Measurements from ENCODE around the gene TBL1X.

Gene TBL1X

GRCh38 chrX:9593756-9594155 lies 128.9 kb downstream of the TBL1X start:
- no peak for DNase-seq

GRCh38 chrX:9595174-9595573 lies 130.3 kb downstream of the TBL1X start:
- DNase-seq, result peak; percentile 33

GRCh38 chrX:9596837-9597236 lies 132.0 kb downstream of the TBL1X start:
- DNase-seq, result no peak

- no peak for DNase-seq
These were observed 132.6 kb downstream of the TBL1X start for GRCh38 chrX:9597361-9598035.

GRCh38 chrX:9598344-9598743 lies 133.5 kb downstream of the TBL1X start:
- DNase-seq, result no peak

- DNase-seq, result peak; percentile 67
These were observed 139.5 kb downstream of the TBL1X start for GRCh38 chrX:9604111-9604907.

GRCh38 chrX:9604908-9605306 lies 140.0 kb downstream of the TBL1X start:
- no peak for DNase-seq

- DNase-seq, result no peak
These were observed 140.6 kb downstream of the TBL1X start for GRCh38 chrX:9605484-9605883.

GRCh38 chrX:9606971-9607370 lies 142.1 kb downstream of the TBL1X start:
- DNase-seq, result no peak

- DNase-seq, result no peak
These were observed 144.6 kb downstream of the TBL1X start for GRCh38 chrX:9609499-9609898.

- DNase-seq, result no peak
These were observed 145.1 kb downstream of the TBL1X start for GRCh38 chrX:9609987-9610386.

GRCh38 chrX:9610771-9611392 lies 146.0 kb downstream of the TBL1X start:
- no peak for DNase-seq

- no peak for DNase-seq
These were observed 146.7 kb downstream of the TBL1X start for GRCh38 chrX:9611436-9612145.

- DNase-seq, result no peak
These were observed 147.3 kb downstream of the TBL1X start for GRCh38 chrX:9612146-9612505.

- DNase-seq, result no peak
These were observed 149.2 kb downstream of the TBL1X start for GRCh38 chrX:9614016-9614415.

GRCh38 chrX:9619133-9619532 lies 154.3 kb downstream of the TBL1X start:
- no peak for DNase-seq

- DNase-seq, result no peak
These were observed 154.7 kb downstream of the TBL1X start for GRCh38 chrX:9619581-9619980.

- no peak for DNase-seq
These were observed 157.3 kb downstream of the TBL1X start for GRCh38 chrX:9622128-9622527.

- no peak for DNase-seq
These were observed 161.5 kb downstream of the TBL1X start for GRCh38 chrX:9626379-9626778.

GRCh38 chrX:9627922-9628321 lies 163.1 kb downstream of the TBL1X start:
- no peak for DNase-seq

- DNase-seq, result no peak
These were observed 164.1 kb downstream of the TBL1X start for GRCh38 chrX:9628779-9629493.

GRCh38 chrX:9634551-9634950 lies 169.7 kb downstream of the TBL1X start:
- DNase-seq, result no peak

GRCh38 chrX:9635368-9635767 lies 170.5 kb downstream of the TBL1X start:
- peak; percentile 61 for DNase-seq

Measured in femur (tissue), 1 donor.